HG02943 (cell line): ENCODE results near the gene GYPB.
"Not testable (repeated sequence)": the region's sequence is repeated elsewhere in the genome, so short reads cannot be mapped to it uniquely, and the experiment has no call there.

Source experiments
- ATAC-seq: cut with Tn5 transposase; IDR thresholded peaks from one replicate; pipeline ENCODE4 v1.9.1; 2021; ENCODE audit warnings: mild to moderate bottlenecking, low read depth, moderate library complexity; ENCODE audit not compliant: unreplicated experiment

GYPB gene

GRCh38 chr4:144016057-144016605 is 3.0 kb downstream of the GYPB start:
- ATAC-seq, result not testable (repeated sequence)

GRCh38 chr4:144014808-144015207 is 4.4 kb downstream of the GYPB start:
- no peak for ATAC-seq

GRCh38 chr4:144008602-144009001 is 10.6 kb downstream of the GYPB start:
- ATAC-seq, result not testable (repeated sequence)

- ATAC-seq, result not testable (repeated sequence)
These were observed 11.2 kb downstream of the GYPB start for GRCh38 chr4:144007960-144008359.

GRCh38 chr4:144006200-144006803 is 12.9 kb downstream of the GYPB start:
- not testable (repeated sequence) for ATAC-seq

GRCh38 chr4:144005558-144005953 is 13.6 kb downstream of the GYPB start:
- ATAC-seq, result not testable (repeated sequence)

- not testable (repeated sequence) for ATAC-seq
These were observed 14.2 kb downstream of the GYPB start for GRCh38 chr4:144004868-144005557.

GRCh38 chr4:144003890-144004265 is 15.3 kb downstream of the GYPB start:
- not testable (repeated sequence) for ATAC-seq

- not testable (repeated sequence) for ATAC-seq
These were observed 15.8 kb downstream of the GYPB start for GRCh38 chr4:144003205-144003889.

GRCh38 chr4:144000331-144000995 is 18.7 kb downstream of the GYPB start:
- not testable (repeated sequence) for ATAC-seq

- ATAC-seq, result not testable (repeated sequence)
These were observed 23.0 kb downstream of the GYPB start for GRCh38 chr4:143996193-143996592.

GRCh38 chr4:143991761-143992160 is 27.4 kb downstream of the GYPB start:
- not testable (repeated sequence) for ATAC-seq

GRCh38 chr4:143990717-143991116 is 28.5 kb downstream of the GYPB start:
- ATAC-seq, result not testable (repeated sequence)

GRCh38 chr4:143986180-143986579 is 33.0 kb downstream of the GYPB start:
- ATAC-seq, result no peak

- ATAC-seq, result not testable (repeated sequence)
These were observed 38.4 kb downstream of the GYPB start for GRCh38 chr4:143980776-143981175.

GRCh38 chr4:143975527-143975926 is 43.7 kb downstream of the GYPB start:
- ATAC-seq, result not testable (repeated sequence)

- ATAC-seq, result not testable (repeated sequence)
These were observed 45.2 kb downstream of the GYPB start for GRCh38 chr4:143974021-143974420.

- no peak for ATAC-seq
These were observed 58.1 kb downstream of the GYPB start for GRCh38 chr4:143961075-143961474.

- not testable (repeated sequence) for ATAC-seq
These were observed 63.9 kb downstream of the GYPB start for GRCh38 chr4:143955306-143955705.

GRCh38 chr4:143951458-143951972 is 67.7 kb downstream of the GYPB start:
- not testable (repeated sequence) for ATAC-seq
